Pancreas (tissue), 10 donors: Measurements from ENCODE around the gene CIC. TPM values are rescaled to one million over a fixed set of nuclear protein-coding genes. Genes with fewer than 3 reads are reported as not detected.

Experiments used
- ATAC-seq, 4 donors: fragments of 200-7000 bp; cut with Tn5 transposase; one replicate each; pipeline versions ENCODE4 v1.8.0 to v1.9.1; 2020; ENCODE audit warnings: mild to moderate bottlenecking in 4 of 4, moderate library complexity in 4 of 4
- DNase-seq, 6 donors: peaks; one replicate each; pipeline ENCODE4 v3.0.0-alpha.2; 2020
- FAIRE-seq: peaks from 2 replicates; lab custom pipeline; 2012; peaks lifted over from hg19 to GRCh38; lab: Jason Lieb, UNC
- H3K27ac ChIP-seq, 4 donors: fragments of 200-600 bp; sonication (generic); 1 replicate in 3 of 4; 2 replicates in 1 of 4; pipeline versions ENCODE4 v1.5.0 to v1.8.0; 2020
- H3K27me3 ChIP-seq, 4 donors: fragments of 200-600 bp; one replicate each; pipeline ENCODE4 v1.8.0; 2021
- H3K36me3 ChIP-seq, 3 donors: fragments of 200-600 bp; sonication (generic) in 1 of 3; one replicate each; pipeline versions ENCODE4 v1.5.0 to v1.8.0; 2020 to 2021
- H3K4me1 ChIP-seq, 3 donors: fragments of 200-600 bp; one replicate each; pipeline ENCODE4 v1.8.0; 2021
- H3K4me3 ChIP-seq, 4 donors: fragments of 200-600 bp; sonication (generic) in 2 of 4; one replicate each; pipeline versions ENCODE4 v1.5.0 to v1.8.0; 2020 to 2021
- H3K9me3 ChIP-seq, 4 donors: fragments of 200-600 bp; one replicate each; pipeline ENCODE4 v1.8.0; 2021
- CTCF ChIP-seq, 4 donors: fragments of 200-600 bp; sonication (generic) in 3 of 4; IDR thresholded peaks; one replicate each; pipeline versions ENCODE4 v1.5.0 to v1.8.0; 2021; ENCODE audit warnings: antibody characterized with exemption in 4 of 4
- WGBS, 2 donors: extraction: QIAGEN DNeasy Blood & Tissue Kit; methylation state at CpG; one replicate each; pipeline ENCODE4 v1.1.7; 2013; 5-methylcytosine and 5-hydroxymethylcytosine counted together
- intact Hi-C, 3 donors: fragments of 100-400 bp; cut with DNase I; formaldehyde crosslinking; loops; one replicate each; pipeline versions ENCODE4 v1.11.1 to v1.14.2; 2022
- polyA plus RNA-seq, 2 donors: library from polyadenylated mRNA; stranded (reverse); fragments of 200-250 nt; gene quantifications; one replicate each; pipeline ENCODE4 v1.2.3, GENCODE V29; 2013
- total RNA-seq, 6 donors: library from RNA; stranded (reverse); fragmentation: NEBNext Ultra II Directional in 4 of 6; extraction: Animal tissue kit (Norgen Biotek cat#: 25700) in 4 of 6; gene quantifications; one replicate each; pipeline versions ENCODE4 v1.2.1 to v1.2.4, GENCODE V29; 2021 to 2023
- donor health status: healthy with polysubstance abuse.
- donor health status: DM: no; HTN: no; CAD: no; lungs with moderate emphysema.
- donor health status: DM: no; HTN: no; CAD: no.
- donor health status: control.
- donor health status: control.
- donor health status: Bipolar disorder and iron deficiency.
- donor health status: DM: yes; HTN: yes; CAD: no.
- donor health status: DM: no; HTN: no; CAD: no.
- donor health status: DM: no; HTN: no; CAD: no.
- donor health status: DM: yes; HTN: yes; CAD: no.

CIC gene
- total and polyA plus RNA-seq, 8 donors, result 27.7 to 65.0 (median 33.4) TPM

- no peak for ATAC-seq
- intact Hi-C loops, result no loop called here
- Histone ChIP-seq H3K4me3 (no peak overlapping the region), H3K36me3 (peaks cover 4 to 56% (median 29%) of the 10 kb centered on the region in 3 donors), H3K9me3 (no peaks in the 10 kb centered on the region), H3K4me1 (no peaks in the 10 kb centered on the region), H3K27me3 (no peaks in the 10 kb centered on the region), H3K27ac (no peak overlapping the region)
- WGBS, 2 donors, result 84 to 97% methylated on average over 5 of the region's 5 CpGs
- no peak for FAIRE-seq
- TF ChIP-seq CTCF (IDR thresholded peaks at IDR 0.05), result no peak
- no peak for DNase-seq
These were observed 33.9 kb upstream of the CIC start for GRCh38 chr19:42235181-42235580.

- no peak overlapping the region for H3K4me3 ChIP-seq
- peaks cover 0 to 12% (median 7%) of the 10 kb centered on the region in 3 donors for H3K4me1 ChIP-seq
- TF ChIP-seq CTCF (IDR thresholded peaks at IDR 0.05), result no peak
- ATAC-seq, result no peak
- H3K27me3 ChIP-seq, result no peaks in the 10 kb centered on the region
- no peaks in the 10 kb centered on the region for H3K9me3 ChIP-seq
- intact Hi-C loops, result loop anchor here in 1 of 3 donors (10.0 kb wide), 2 partner anchors 55 to 195 kb away; no protein-coding TSS in a partner anchor
- WGBS, 2 donors, result 86 to 89% methylated on average over 10 of the region's 10 CpGs
- FAIRE-seq, result no peak
- DNase-seq, result peak in 1 of 6 donors; percentile 60
- no peak overlapping the region for H3K27ac ChIP-seq
- H3K36me3 ChIP-seq, result peaks cover 0 to 21% (median 10%) of the 10 kb centered on the region in 3 donors
These were observed 29.4 kb upstream of the CIC start for GRCh38 chr19:42239544-42240220.

- Histone ChIP-seq H3K9me3 (no peaks in the 10 kb centered on the region), H3K27ac (no peak overlapping the region), H3K4me1 (peaks cover 0 to 13% (median 7%) of the 10 kb centered on the region in 3 donors), H3K27me3 (no peaks in the 10 kb centered on the region), H3K36me3 (peaks cover 0 to 7% (median under 1%) of the 10 kb centered on the region in 3 donors), H3K4me3 (peak overlapping the region; percentile 74 to 91 (median 81))
- no peak for TF ChIP-seq CTCF (IDR thresholded peaks at IDR 0.05)
- ATAC-seq (no peak), DNase-seq (no peak), FAIRE-seq (no peak)
- WGBS, 2 donors, result 96 to 98% methylated on average over 3 of the region's 3 CpGs
- intact Hi-C loops, result loop anchor here in 1 of 3 donors (10.0 kb wide), 2 partner anchors 54 to 194 kb away; no protein-coding TSS in a partner anchor
These were observed 27.8 kb upstream of the CIC start for GRCh38 chr19:42241279-42241678.

- no peak for TF ChIP-seq CTCF (IDR thresholded peaks at IDR 0.05)
- peaks cover 0 to 16% (median 7%) of the 10 kb centered on the region in 3 donors for H3K4me1 ChIP-seq
- no peak for FAIRE-seq
These were observed 27.0 kb upstream of the CIC start for GRCh38 chr19:42242069-42242511.

More at GRCh38 chr19:42242069-42242511, 27.0 kb upstream of the CIC start:
- Histone ChIP-seq H3K27ac (peak overlapping the region; percentile 42 to 92 (median 69)), H3K4me3 (peak overlapping the region; percentile 74 to 91 (median 81)), H3K27me3 (no peaks in the 10 kb centered on the region), H3K36me3 (no peaks in the 10 kb centered on the region), H3K9me3 (no peaks in the 10 kb centered on the region)
- no peak for ATAC-seq
- intact Hi-C loops, result loop anchor here in 1 of 3 donors (10.0 kb wide), 2 partner anchors 53 to 193 kb away; no protein-coding TSS in a partner anchor
- DNase-seq, result peak in 1 of 6 donors; percentile 87
- 0 to 1% methylated on average over 32 to 49 of the region's 49 CpGs for WGBS, 2 donors
